ENCODE results near the gene PNMA6A.

GRCh38 chrX:153074262-153074899, 2.1 kb downstream of the PNMA6A start:
- TF ChIP-seq CTCF (conservative IDR thresholded peaks at IDR 0.05; ENCODE audit: low read length) (no peak), EZH2phosphoT487 (IDR thresholded peaks at IDR 0.05; ENCODE audit: borderline replicate concordance, low read depth, low read length) (no peak)
